ENCODE results near the gene SCFD2. TPM values are rescaled to one million over a fixed set of nuclear protein-coding genes. Genes with fewer than 3 reads are reported as not detected.

SCFD2 gene
- total and polyA plus RNA-seq, 10 of the 15 experiments (the other 5 are each of a cell fraction or from before 2014, with no cell fraction given), result 4.8 to 37.6 (median 24.9) TPM

DNA sequence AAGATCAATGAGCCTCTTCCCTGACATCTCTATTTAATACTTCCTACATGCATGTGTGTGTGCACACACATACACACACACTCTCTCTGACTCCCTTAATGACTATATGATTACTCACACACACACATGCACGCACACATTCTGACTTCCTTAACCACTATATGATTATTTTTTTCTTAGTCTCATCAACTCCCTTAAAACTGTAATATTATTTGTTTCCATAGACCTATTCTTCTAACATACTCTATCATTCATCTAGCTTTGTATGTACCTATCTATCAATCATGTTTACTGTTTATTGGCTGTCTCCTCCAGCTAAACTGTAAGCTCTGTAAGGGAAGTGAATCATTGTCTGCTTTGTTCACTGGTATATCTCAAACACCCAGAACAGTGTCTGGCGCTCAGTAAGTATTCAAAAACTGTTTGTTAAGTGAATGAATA, 267.2 kb downstream of the SCFD2 start:
- Histone ChIP-seq H3K79me2 (ENCODE audit: control insufficient read depth, insufficient read depth, low read length) (no peaks in the 10 kb centered on the region), H3K27ac (ENCODE audit: control insufficient read depth, insufficient read depth) (no peak overlapping the region), H2AFZ (ENCODE audit: control insufficient read depth, low read depth, low read length) (no peak overlapping the region), H3K9me3 (replicated peaks; ENCODE audit: control insufficient read depth, insufficient read depth, low read length) (peaks cover 1% of the 10 kb centered on the region; the same call in 1 of the 3 replicates), H3K4me3 (no peak overlapping the region), H4K20me1 (ENCODE audit: control insufficient read depth, insufficient read depth) (no peaks in the 10 kb centered on the region), H3K27me3 (replicated peaks in 1 of 2; ENCODE audit: control insufficient read depth in 2 of 2, insufficient read depth in 2 of 2, low read length in 1 of 2) (no peaks in the 10 kb centered on the region), H3K9ac (ENCODE audit: control insufficient read depth, insufficient read depth, low read length) (no peak overlapping the region), H3K4me1 (ENCODE audit: control insufficient read depth, insufficient read depth, low read length) (no peaks in the 10 kb centered on the region), H3K36me3 (ENCODE audit: control insufficient read depth in 2 of 2, insufficient read depth in 2 of 2, low read length in 1 of 2) (no peaks in the 10 kb centered on the region), H3K4me2 (ENCODE audit: control insufficient read depth, insufficient read depth) (no peak overlapping the region)
- no TSS peak for BruUV-seq (replicated peaks)
- ChIA-PET SMC1A (ENCODE audit: uncharacterized antibody, unreplicated experiment) (no interaction called here), CTCF (no interaction called here), RAD21 (ENCODE audit: unreplicated experiment) (no interaction called here), POLR2A (no interaction called here)
- FAIRE-seq (no peak), ATAC-seq (no peak), DNase-seq (ENCODE audit: low read depth, low spot score) (no peak)
- intact Hi-C loops (cut with micrococcal nuclease; ENCODE audit: unreplicated experiment) (no loop called here), in situ Hi-C loops (cut with MboI) (no loop called here)
- WGBS (ENCODE audit: insufficient coverage, insufficient replicate concordance, low lambda C conversion rate, missing lambda C conversion rate), result 89% methylated on average over 2 of the region's 2 CpGs
- TF ChIP-seq JUNB (IDR thresholded peaks at IDR 0.05) (no peak), SIN3A (IDR thresholded peaks at IDR 0.05; ENCODE audit: low read depth, low read length) (no peak), KDM1A (IDR thresholded peaks at IDR 0.05; ENCODE audit: borderline replicate concordance) (no peak), RB1 (IDR thresholded peaks at IDR 0.05; ENCODE audit: borderline replicate concordance) (no peak), NFYB (IDR thresholded peaks at IDR 0.05; ENCODE audit: insufficient read depth, low read depth, low read length) (no peak), RAD51 (IDR thresholded peaks at IDR 0.05) (no peak), EP300 (IDR thresholded peaks at IDR 0.05; ENCODE audit: borderline replicate concordance in 1 of 2, control insufficient read depth in 1 of 2, low read depth in 2 of 2, low read length in 2 of 2) (no peak), STAT1 (conservative IDR thresholded peaks at IDR 0.05) (no peak)
- TF ChIP-seq, protein P1, sequence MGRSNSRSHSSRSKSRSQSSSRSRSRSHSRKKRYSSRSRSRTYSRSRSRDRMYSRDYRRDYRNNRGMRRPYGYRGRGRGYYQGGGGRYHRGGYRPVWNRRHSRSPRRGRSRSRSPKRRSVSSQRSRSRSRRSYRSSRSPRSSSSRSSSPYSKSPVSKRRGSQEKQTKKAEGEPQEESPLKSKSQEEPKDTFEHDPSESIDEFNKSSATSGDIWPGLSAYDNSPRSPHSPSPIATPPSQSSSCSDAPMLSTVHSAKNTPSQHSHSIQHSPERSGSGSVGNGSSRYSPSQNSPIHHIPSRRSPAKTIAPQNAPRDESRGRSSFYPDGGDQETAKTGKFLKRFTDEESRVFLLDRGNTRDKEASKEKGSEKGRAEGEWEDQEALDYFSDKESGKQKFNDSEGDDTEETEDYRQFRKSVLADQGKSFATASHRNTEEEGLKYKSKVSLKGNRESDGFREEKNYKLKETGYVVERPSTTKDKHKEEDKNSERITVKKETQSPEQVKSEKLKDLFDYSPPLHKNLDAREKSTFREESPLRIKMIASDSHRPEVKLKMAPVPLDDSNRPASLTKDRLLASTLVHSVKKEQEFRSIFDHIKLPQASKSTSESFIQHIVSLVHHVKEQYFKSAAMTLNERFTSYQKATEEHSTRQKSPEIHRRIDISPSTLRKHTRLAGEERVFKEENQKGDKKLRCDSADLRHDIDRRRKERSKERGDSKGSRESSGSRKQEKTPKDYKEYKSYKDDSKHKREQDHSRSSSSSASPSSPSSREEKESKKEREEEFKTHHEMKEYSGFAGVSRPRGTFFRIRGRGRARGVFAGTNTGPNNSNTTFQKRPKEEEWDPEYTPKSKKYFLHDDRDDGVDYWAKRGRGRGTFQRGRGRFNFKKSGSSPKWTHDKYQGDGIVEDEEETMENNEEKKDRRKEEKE (IDR thresholded peaks at IDR 0.05), result no peak
- TF ChIP-seq, protein P2, sequence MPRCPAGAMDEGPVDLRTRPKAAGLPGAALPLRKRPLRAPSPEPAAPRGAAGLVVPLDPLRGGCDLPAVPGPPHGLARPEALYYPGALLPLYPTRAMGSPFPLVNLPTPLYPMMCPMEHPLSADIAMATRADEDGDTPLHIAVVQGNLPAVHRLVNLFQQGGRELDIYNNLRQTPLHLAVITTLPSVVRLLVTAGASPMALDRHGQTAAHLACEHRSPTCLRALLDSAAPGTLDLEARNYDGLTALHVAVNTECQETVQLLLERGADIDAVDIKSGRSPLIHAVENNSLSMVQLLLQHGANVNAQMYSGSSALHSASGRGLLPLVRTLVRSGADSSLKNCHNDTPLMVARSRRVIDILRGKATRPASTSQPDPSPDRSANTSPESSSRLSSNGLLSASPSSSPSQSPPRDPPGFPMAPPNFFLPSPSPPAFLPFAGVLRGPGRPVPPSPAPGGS (IDR thresholded peaks at IDR 0.05; ENCODE audit: borderline replicate concordance, insufficient read depth, low read depth, low read length, poor library complexity, severe bottlenecking), result no peak
